ENCODE measurements around the gene ANK3. TPM values are rescaled to one million over a fixed set of nuclear protein-coding genes. Genes with fewer than 3 reads are reported as not detected.

Gene ANK3
- total RNA-seq, 1 donor from 2014 or later, result 12.6 TPM

DNA sequence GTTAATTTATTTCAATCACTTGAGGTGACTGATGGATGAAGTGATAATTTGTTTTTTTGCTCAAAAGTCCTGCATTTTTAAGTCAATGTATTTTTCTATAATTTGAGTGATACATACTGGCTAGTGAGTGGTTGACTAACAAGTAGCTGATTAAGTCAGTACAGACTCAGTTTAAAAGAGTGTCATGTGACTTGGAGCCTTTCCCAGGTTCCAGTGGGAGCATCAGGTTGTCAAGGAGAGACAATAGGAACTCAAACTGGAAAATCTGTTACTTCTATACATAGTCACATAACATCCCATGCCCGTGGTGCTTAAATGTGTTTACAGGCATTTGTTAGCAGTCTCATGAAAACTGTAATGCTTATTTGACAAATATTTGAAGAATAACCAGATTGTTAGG is 154.7 kb downstream of the ANK3 start:
- TF ChIP-seq, protein P1, sequence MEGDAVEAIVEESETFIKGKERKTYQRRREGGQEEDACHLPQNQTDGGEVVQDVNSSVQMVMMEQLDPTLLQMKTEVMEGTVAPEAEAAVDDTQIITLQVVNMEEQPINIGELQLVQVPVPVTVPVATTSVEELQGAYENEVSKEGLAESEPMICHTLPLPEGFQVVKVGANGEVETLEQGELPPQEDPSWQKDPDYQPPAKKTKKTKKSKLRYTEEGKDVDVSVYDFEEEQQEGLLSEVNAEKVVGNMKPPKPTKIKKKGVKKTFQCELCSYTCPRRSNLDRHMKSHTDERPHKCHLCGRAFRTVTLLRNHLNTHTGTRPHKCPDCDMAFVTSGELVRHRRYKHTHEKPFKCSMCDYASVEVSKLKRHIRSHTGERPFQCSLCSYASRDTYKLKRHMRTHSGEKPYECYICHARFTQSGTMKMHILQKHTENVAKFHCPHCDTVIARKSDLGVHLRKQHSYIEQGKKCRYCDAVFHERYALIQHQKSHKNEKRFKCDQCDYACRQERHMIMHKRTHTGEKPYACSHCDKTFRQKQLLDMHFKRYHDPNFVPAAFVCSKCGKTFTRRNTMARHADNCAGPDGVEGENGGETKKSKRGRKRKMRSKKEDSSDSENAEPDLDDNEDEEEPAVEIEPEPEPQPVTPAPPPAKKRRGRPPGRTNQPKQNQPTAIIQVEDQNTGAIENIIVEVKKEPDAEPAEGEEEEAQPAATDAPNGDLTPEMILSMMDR (IDR thresholded peaks at IDR 0.05; ENCODE audit: unreplicated experiment), result no peak
- Mint-ChIP-seq H3K36me3 (ENCODE audit: low read depth, unreplicated experiment) (no peaks in the 10 kb centered on the region), H3K9me3 (ENCODE audit: unreplicated experiment) (no peaks in the 10 kb centered on the region), H3K4me1 (ENCODE audit: unreplicated experiment) (no peaks in the 10 kb centered on the region), H3K27me3 (ENCODE audit: unreplicated experiment) (no peaks in the 10 kb centered on the region), H3K4me3 (ENCODE audit: unreplicated experiment) (no peak overlapping the region), H3K27ac (ENCODE audit: unreplicated experiment) (no peak overlapping the region)
- DNase-seq (ENCODE audit: low spot score), result no peak

DNA sequence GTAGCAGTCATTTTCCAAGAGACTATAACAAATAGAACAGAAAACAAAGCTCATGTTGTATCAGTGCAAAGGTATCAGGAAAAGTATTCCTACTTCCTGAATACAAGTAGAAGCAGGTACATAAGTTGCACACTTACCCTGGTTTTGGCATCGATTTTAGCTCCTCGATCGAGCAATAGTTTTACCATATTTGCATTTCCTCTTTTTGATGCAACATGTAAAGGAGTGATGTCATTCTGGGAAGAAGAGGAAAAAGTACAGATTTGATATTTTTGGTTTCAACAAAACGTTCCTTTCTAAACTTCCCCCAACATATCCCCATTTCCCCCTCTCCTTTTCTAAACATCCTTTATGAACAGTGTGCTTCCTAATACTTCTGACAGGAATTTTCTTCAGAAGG is 155.1 kb downstream of the ANK3 start:
- no peaks in the 10 kb centered on the region for H3K27me3 Mint-ChIP-seq (ENCODE audit: unreplicated experiment)
- H3K4me1 Mint-ChIP-seq (ENCODE audit: unreplicated experiment), result no peaks in the 10 kb centered on the region
- no peaks in the 10 kb centered on the region for H3K36me3 Mint-ChIP-seq (ENCODE audit: low read depth, unreplicated experiment)
- no peak for DNase-seq (ENCODE audit: low spot score)
- H3K9me3 Mint-ChIP-seq (ENCODE audit: unreplicated experiment), result no peaks in the 10 kb centered on the region
- no peak overlapping the region for H3K4me3 Mint-ChIP-seq (ENCODE audit: unreplicated experiment)
- no peak overlapping the region for H3K27ac Mint-ChIP-seq (ENCODE audit: unreplicated experiment)
- TF ChIP-seq, protein P1 (IDR thresholded peaks at IDR 0.05; ENCODE audit: unreplicated experiment), result no peak

DNA sequence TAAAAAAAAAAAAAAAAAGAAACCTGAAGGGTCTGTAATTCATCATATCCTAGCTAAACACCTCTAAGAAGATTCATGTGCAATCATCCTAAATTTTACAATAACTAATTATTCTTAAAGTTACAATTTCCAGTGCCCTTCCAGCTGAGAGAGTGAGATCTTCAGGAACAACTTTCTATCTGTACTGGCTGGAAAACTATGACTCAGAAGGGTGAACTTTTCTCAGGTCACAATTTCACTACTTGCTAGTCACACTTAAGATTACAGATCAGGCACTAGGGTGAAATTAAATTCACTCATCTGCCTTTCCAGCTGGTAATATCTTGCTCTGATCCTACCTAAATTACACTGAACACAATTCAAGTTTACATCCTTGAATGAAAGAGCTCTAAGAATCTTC is 158.8 kb downstream of the ANK3 start:
- H3K27me3 Mint-ChIP-seq (ENCODE audit: unreplicated experiment), result no peaks in the 10 kb centered on the region
- no peaks in the 10 kb centered on the region for H3K36me3 Mint-ChIP-seq (ENCODE audit: low read depth, unreplicated experiment)
- no peaks in the 10 kb centered on the region for H3K9me3 Mint-ChIP-seq (ENCODE audit: unreplicated experiment)
- no peak overlapping the region for H3K4me3 Mint-ChIP-seq (ENCODE audit: unreplicated experiment)
- TF ChIP-seq, protein P1 (IDR thresholded peaks at IDR 0.05; ENCODE audit: unreplicated experiment), result no peak
- H3K27ac Mint-ChIP-seq (ENCODE audit: unreplicated experiment), result no peak overlapping the region
- H3K4me1 Mint-ChIP-seq (ENCODE audit: unreplicated experiment), result no peaks in the 10 kb centered on the region
- DNase-seq (ENCODE audit: low spot score), result no peak

DNA sequence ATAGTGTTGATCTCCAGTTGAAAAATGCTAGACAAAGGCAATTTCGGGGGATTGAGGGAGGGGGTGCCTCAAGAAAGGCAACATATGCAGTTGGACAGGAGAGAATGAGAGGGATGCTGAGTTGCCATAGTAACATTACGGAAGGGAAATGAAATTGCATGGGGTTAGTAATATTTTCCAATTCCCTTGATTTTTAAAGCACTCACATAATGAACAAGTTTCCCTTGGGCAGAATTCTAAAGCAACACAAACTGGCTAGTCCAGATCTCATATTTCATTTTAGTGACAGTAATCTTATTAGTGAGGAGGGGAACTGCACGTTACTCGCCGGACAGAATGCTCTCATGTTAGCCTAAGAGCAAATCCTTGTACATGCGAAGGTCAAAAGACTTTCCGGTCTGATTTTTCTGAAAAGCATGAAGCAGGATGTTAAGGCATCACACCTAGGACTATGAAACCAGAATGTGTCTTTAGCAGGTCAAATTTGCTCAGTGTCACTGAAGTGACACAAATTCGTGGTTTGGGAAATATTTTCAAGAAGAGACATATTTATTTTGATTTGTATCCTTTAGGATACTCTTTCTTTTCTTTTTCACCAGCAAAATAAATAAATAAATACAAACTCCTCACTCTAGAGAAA is 165.5 kb downstream of the ANK3 start:
- peaks cover 2% of the 10 kb centered on the region for H3K4me1 Mint-ChIP-seq (ENCODE audit: unreplicated experiment)
- no peaks in the 10 kb centered on the region for H3K27me3 Mint-ChIP-seq (ENCODE audit: unreplicated experiment)
- no peaks in the 10 kb centered on the region for H3K36me3 Mint-ChIP-seq (ENCODE audit: low read depth, unreplicated experiment)
- TF ChIP-seq, protein P1 (IDR thresholded peaks at IDR 0.05; ENCODE audit: unreplicated experiment), result no peak
- no peak overlapping the region for H3K27ac Mint-ChIP-seq (ENCODE audit: unreplicated experiment)
- no peaks in the 10 kb centered on the region for H3K9me3 Mint-ChIP-seq (ENCODE audit: unreplicated experiment)
- no peak overlapping the region for H3K4me3 Mint-ChIP-seq (ENCODE audit: unreplicated experiment)
- DNase-seq (ENCODE audit: low spot score), result no peak

DNA sequence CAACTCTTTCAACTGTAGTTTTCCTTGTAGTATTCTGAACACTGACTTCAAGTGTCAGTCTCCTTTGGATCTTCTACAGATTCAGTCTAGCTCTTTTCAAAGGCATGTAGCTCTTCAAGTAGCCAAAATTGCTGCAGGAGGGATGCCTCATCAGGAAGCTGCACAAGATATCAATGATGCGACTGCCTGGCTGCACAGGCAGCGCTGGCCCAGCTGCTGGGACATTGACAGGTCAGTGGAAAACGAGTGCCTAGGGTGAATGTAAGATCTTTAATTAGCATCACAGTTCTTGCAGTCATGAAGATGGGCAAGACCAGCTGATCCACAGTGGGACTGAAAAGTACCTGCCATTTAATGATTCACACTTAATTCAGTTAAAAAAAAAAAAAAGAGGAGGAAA is 167.6 kb downstream of the ANK3 start:
- Mint-ChIP-seq H3K36me3 (ENCODE audit: low read depth, unreplicated experiment) (no peaks in the 10 kb centered on the region), H3K9me3 (ENCODE audit: unreplicated experiment) (no peaks in the 10 kb centered on the region), H3K4me1 (ENCODE audit: unreplicated experiment) (peaks cover 3% of the 10 kb centered on the region), H3K27ac (ENCODE audit: unreplicated experiment) (no peak overlapping the region), H3K4me3 (ENCODE audit: unreplicated experiment) (no peak overlapping the region), H3K27me3 (ENCODE audit: unreplicated experiment) (no peaks in the 10 kb centered on the region)
- no peak for DNase-seq (ENCODE audit: low spot score)
- TF ChIP-seq, protein P1 (IDR thresholded peaks at IDR 0.05; ENCODE audit: unreplicated experiment), result no peak

Measured in endothelial cell (in vitro differentiated cells).